SIG-M5 treated with dmso at 0.1 percent for 504 hours (cell line): ENCODE data around the gene SLC39A11.
"Not testable (repeated sequence)": the region's sequence is repeated elsewhere in the genome, so short reads cannot be mapped to it uniquely, and the experiment has no call there.

Source experiments
- DNase-seq: peaks from one replicate; lab custom pipeline; 2025; ENCODE audit not compliant: unreplicated experiment; lab: John Stamatoyannopoulos, UW

Gene SLC39A11

DNA sequence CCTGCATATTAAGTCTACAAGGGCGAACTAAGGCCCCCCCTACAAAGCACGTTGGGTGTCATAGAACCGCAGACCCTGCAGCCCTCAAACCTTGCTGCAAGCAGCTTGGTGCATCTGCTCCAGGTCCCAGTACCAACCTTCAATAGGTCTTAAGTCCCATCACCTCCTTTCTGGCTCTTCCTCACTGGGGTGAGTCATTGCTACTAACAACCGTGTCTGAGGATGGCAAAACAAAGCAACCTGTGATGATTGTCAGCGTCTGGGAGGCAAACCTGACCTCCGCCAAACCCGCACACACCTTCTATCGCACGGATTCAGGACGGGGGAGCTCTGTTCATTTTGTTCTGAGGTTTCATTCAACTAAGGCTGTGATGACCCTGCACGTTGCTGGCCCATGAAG is 138.9 kb downstream of the SLC39A11 start:
- DNase-seq: no peak

DNA sequence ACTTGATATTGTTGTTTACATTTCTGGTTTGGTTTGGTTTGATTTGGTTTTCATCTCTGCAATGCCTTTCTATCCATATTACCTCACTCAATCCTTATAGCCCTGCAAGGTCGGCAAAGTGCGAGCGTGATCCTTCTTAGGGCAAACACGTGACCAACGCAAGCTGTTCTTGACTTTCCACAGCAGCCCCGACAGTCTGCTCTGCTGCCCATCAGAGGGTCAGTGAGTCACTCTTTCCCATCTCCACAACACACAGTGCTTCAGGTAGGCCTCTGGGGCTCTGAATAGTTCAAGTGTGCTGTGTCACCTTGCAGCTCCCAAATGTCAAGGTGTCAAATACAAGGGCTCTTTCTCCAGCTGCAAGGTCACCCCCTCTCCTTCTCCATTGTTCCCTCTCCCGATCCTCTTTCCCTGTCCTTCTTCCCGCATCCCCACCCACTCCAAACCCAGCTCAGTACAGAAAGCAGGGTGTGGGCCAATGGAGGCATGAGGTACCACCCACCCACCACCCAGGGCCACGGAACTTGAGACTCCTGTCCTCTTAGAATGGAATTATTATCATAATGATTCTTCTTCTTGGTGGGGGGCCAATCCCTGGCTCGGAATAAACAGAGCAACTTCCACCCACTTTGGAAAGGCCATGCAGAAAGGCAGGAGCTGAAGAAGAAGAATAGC is 139.7 kb downstream of the SLC39A11 start:
- DNase-seq: no peak

DNA sequence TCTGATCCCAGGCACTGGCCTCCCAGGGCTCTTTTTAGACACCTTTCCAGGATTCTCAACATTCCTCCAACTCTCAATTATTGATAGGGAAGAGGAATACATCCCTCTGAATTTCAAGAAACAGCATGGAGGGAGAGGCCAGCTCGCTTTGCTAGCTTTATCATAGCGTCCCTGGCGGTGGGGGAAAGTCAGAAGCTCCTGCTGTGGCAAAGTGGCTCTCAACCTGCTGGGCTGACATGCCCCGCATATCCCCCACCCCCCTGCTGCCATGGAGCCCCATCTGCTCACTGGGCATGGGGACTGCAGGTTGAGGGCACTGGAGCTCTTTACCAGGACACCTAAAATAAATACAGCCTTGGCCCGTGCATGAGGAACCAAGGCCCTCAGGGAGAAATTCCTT is 140.3 kb downstream of the SLC39A11 start:
- DNase-seq: no peak

DNA sequence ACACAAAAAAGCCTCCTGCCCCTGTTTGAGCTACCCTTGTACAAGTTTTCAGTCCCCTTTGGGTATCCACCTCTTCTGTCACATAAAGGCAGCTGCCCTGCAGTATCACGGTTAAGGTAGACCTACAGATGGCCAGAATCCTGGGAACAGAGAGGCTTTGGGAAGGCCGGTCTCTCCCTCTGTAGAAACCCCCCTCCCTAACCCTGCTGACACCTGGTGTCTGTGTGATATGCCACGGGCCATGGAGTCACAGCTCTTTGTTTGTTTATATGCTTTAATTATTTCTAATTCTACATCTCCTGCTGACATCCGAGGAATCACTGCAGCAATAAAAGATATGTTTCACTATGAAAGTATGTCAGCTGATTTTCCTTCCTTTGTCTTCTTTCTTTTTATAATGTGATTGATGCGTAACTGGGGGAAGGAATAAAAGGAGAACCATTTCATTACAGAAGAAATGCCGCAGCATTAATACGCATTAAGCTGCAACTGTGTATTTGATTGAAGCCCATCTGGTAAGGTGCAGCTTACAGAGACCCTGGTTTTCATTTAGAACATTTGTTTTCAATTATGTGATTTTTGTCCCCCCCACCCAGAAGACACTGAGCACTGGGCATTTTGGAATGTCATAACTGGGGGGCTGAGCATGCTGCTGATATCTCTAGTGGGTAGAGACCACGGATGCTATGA is 142.1 kb downstream of the SLC39A11 start:
- DNase-seq: no peak

DNA sequence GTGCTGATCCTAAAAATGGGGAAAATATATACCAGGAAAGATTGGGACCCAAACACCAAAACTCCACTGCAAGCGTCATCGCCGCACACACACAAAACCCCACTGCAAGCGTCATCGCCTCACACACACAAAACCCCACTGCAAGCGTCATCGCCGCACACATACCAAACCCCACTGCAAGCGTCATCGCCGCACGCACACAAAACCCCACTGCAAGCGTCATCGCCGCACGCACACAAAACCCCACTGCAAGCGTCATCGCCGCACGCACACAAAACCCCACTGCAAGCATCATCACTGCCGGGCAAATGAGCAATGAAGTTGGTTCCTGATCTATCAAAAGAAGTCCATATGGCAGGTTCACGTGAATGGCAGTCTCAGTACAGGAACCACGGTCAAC is 144.4 kb downstream of the SLC39A11 start:
- DNase-seq: no peak

DNA sequence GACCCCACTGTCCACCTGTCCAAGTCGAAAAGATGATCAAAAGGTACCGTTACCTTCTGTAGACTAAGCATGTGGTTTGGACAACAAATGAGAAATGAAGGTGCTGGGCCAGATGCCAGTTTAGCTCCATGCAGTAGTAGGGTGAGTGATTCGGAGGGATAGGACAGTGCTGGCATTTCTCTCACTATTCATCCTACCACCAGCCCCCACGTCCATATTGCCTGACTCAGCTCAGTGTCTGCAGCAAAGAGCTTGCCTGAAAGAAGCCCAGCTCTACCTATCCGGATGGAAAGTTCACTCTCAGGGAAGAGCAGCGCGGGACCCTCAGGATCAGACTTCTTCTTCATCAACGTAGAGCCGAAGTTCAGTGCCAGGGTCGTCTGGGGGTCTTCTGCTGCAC is 145.0 kb downstream of the SLC39A11 start:
- no peak for DNase-seq

DNA sequence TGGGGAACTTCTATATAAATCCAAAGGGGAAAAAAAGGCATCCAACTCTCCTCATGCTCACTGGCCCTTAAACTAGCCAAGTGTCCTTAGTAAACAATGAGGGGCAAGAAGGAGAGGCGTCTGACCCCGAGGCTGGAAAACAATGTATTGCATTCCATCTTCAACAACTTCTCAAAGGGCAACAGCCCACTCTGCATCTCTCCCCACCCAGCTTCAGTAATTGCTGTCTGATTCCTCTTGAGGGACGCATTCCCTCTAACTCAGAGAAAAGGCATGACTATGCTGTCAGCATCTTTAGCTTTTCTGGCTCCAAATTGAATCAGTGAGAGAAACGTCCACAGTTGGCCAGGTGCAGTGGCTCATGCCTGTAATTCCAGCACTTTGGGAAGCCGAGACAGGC is 145.8 kb downstream of the SLC39A11 start:
- DNase-seq: no peak

DNA sequence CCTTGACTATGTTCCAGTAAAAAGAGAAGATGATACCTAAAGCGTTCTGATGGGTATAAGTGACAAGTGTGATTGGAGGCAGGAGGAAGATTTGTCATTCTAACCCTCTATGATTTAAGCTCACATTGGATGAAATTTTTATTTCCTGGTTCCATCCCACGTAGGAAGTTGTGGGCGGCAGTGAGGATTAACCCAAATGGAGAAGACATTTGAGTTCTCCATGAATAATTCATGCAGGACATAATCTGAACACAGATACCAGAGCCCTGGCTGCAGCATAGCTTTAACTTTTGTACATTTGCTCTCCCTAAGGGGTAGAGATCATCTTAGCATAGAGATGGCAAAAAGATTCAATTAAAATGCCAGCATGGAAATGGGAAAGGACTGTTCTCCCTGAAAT is 146.3 kb downstream of the SLC39A11 start:
- no peak for DNase-seq

DNA sequence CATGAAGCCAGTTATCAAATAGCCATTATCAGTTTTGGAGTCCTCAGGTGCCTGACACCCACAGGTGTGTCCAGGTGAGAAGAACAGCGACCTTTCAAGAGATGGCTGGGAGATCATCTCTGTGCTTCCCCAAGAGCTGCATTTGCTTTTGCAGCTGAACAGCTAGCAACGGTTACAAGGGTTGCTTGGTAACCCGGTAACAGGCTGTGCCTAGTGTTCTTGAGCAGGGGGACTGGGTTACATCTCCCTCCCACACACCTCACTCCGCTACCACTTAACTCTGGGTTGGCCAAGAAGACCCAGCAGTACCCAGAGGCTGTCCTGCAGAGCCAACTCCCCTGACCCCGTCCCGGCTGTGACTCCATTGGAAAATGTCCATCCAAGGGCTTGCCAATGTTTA is 147.0 kb downstream of the SLC39A11 start:
- no peak for DNase-seq

DNA sequence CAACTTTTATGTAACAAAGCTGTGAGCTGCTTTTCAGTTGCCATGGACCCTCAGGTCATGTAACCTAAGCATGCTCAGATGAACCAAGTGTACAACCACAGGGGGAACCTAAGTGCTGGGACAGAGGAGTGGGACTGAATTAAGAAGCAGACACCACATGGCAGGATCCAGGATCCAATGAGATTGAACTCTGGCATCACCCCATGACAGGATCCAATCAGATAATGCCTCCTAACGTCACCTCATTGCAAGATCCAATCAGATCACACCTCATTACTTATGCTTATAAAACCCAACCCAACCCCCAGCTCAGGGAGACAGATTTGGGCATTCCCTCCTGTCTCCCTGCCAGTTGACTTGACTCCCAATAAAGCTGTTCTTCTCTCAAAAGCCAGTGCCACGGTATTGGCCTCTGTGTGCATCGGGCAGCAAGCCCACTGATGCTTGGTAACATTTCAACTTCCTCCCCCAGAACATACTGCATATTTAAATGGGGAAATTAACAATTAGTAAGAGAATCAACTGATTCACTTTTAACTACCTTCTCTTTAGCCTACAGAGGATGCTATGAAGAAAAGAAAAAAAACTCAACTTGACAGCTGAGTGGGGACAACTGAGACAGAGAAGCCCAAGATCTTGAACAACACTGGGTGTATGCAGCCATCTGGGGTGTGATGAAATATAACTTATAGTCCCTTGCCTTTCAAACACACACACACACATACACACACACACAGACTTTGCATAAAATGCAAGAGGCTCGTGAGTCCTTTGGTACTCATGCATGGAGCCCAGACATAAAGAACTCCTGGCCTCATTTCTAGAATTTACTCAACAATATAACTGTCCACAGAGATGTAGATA is 148.4 kb downstream of the SLC39A11 start:
- no peak for DNase-seq

DNA sequence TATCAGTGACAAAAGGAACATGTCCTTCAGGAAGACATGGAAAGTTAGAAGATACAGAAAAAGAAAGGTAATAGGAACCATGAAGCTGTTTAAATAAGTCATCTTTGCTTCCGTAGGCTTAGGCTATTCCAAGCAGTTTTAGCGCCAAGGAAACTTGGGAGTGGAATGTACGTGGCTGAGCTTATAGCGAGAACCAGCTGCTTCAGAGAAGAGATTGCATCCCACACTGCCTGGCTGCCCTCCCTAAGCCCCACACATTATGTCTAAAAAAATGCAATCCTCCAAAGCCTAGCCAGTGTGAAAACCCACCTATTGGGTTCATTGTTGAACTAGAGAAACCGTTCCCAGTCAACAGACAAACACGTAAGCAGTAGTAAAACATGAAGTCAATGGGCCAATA is 149.9 kb downstream of the SLC39A11 start:
- DNase-seq: no peak

DNA sequence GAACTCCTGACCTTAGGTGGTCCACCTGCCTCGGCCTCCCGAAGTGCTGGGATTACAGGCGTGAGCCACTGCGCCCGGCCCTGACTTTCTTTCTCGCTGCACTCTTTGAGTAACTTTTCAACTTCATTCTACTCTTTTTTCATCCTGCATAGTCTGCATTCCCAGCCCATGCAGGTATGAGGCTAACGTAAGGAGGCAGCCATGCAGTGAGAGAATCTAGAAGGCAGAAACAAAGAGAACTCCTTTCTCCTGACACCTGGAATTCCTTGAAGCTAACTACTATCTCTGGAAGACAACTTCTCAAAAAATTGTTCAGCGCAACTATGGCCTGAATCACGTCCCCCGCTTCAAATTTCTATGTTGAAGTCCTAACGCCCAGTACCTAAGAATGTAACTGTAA is 152.0 kb downstream of the SLC39A11 start:
- no peak for DNase-seq

DNA sequence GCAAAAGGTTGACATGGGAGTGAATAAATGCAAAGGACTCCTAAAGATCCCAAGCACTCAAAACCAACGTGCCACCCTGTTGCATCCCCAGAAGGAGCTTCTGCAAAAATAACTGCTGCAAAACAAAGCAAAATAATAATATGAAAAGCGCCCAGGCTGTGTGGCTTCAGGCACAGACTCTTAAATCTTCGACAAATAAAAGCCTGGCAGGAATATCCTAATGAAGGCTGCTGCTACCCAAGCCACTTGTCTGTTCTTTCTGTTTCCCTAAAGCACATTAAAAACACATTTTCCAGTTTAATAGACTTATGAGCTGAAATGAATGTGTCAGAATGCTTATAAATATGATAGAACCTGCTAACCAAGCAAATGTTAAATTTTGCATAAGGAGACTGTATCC is 154.0 kb downstream of the SLC39A11 start:
- no peak for DNase-seq

DNA sequence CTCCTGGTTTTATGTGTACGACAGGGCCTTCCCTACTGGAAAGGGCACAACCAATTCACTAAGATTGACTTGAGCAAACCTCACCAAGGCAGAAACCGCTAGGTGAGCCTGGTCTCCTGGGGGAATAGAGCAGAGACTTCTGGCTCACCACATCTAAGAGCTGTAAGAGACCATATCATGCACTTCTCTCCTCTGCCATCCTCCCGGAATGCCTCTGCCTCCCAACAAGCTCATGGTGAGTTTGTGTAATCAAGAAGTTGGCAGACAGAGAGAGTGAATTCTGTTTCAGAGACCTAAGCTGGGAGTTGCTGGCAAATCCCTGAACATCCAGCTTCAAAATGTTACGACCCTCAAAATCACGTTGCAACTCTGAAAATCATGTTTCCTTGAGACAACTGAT is 154.8 kb downstream of the SLC39A11 start:
- no peak for DNase-seq

DNA sequence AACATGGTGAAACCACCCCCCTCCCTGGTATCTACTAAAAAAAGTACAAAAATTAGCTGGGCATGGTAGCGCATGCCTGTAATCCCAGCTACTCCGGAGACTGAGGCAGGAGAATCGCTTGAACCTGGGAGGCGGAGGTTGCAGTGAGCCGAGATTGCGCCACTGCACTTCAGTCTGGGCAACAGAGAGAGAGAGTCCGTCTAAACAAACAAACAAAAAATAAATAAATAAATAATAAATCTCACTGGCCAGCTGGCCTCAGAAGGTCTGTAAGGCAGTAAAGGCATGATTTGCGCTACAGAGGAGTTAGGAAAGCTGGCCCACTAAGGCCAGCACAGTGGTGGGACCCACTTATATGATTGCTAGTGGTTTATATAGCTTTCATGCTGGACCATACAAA is 155.2 kb downstream of the SLC39A11 start:
- not testable (repeated sequence) for DNase-seq

DNA sequence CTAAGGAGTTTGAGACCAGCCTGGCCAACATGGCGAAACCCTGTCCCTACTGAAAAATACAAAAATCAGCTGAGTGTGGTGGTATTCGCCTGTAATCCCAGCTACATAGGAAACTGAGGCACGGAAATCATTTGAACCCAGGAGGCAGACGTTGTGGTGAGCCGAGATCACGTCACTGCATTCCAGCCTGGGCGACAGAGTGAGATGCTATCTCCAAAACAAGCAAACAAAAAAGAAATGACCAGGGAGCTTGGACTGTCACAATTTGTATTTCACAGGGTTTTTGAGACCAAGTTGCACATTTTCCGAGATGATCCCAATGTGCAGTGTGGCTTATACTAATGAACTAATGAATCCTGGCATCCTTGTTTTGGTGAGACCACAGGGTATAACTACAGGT is 156.5 kb downstream of the SLC39A11 start:
- DNase-seq: no peak

DNA sequence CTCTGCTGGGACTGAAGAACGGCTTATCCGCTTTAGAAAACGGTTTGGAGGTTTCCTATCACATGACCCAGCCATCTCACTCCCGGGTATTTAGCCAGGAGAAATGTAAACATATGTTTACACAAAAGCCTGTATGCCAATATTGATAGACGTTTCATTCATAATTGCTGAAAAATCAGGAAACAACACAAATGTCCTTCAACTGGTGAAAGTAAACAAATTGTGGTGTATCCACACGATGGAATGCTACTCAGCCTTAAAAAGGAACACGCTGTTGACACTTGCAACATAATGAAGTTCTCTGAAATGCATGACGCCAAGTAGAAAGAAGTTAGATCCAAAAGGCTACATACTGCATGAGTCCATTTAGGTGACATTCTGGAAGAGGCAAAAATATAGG is 157.6 kb downstream of the SLC39A11 start:
- DNase-seq: no peak

DNA sequence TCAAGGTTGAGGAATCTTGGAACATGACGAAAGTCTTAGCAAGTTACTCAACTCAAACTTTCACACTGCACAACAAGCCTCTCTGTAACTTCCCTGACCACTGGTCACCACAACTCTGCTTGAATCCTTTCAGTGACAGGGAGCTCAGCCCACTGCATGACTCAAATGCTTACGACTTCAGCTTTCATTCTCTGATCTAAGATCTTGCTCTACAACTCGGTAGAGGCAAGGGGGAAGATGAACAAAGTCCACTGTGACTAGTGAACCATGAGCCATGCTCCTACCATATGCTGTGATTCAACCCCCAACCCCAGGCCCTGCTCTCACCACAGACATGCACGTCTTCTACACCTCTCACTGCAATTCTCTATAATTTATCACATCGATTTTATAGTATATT is 160.9 kb downstream of the SLC39A11 start:
- no peak for DNase-seq

DNA sequence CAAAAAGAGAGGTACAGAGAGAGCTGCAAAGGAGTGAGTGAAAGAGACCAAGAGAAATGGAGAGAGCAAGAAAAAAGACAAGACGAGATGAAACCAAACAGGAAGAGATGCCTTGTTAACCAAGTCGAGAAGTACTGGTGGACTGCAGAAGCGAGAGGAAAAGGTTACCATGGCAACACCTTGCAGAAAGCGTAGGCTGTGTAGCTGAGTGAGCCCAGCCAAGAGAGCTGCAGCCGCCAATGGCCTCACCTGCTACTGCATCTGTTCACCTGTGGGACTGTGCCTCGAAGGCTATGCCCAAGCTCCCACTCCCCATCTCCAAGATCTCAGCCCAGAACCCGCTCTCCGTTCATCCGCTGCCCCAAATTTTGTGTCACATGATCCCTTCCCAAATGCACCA is 161.3 kb downstream of the SLC39A11 start:
- no peak for DNase-seq

DNA sequence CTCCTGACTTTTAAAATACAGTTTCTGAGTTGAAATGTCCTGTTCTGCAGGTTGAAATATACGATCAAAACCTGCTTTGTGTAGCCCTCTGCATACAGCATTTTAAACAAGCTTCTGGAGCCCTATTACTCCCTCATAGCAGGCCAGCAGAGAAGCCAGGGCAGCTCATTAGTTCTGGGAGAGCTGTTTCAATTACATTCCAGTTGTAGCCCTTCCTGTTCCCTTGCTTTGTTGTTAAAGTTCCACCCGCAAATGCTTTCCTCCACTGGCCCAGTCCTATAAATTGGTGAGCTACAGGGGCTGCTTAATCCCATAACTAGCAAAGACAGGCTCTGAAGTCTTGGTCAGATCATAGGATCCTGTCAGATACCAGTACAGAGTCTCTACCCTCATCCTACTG is 162.5 kb downstream of the SLC39A11 start:
- DNase-seq: no peak

DNA sequence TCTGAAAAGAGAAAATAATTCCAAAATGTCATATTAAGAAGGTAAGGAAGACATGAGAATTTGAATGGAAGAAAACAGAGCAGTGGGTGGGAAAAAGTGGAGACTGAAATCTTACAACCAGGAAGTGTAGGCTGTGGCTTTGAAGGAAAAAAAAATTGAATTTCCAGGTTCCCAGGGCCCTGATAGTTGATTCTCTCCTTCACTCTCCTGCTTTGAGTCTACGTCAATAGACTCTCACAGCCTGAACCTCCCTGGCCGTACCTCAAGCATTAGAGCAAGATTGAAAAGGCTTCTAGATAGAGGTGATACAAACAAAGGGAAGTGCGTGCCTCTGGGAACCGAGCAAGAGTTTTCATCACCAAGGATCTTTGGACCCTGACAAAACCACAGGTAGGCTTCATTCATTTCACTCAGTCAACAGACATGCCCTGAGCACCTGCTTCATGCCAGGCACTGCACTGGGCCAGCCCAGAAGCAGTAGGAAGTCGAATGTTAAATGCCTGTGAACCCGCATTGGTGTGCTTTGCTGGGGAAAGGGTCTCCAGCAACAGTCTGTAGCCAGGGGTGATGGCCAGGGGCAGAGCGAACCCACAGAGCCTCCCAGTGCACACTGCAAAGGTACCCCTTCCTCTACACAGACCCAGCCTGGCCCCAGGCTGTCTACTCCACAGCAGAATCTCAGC is 163.9 kb downstream of the SLC39A11 start:
- DNase-seq: no peak

DNA sequence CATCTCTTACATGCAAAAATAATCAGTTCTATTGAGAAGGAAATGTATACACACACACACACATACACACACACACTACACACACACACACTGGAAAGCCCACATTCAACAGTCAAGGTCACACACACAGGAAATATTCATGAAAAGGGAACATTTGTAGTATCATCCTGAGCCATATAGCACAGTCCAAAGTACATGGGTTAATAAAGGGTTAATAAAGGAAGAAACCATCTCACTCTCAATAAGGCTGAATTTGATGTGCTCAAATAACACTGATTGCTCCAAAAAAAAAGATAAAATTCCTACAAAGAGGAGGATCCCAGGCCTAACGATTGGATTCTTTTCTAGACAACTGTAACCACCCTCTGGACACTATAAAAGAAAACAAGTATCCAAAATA is 164.7 kb downstream of the SLC39A11 start:
- DNase-seq: no peak
